Stomach smooth muscle (tissue), 2 donors: ENCODE measurements around the gene CRACR2B.

ENCODE experiments used
- H3K27ac ChIP-seq: one replicate; pipeline ENCODE4 v1.7.0; 2013; ENCODE audit warnings: mild to moderate bottlenecking, low read length, inconsistent platforms
- H3K27me3 ChIP-seq, 2 donors: one replicate each; pipeline ENCODE4 v1.7.0; 2013; ENCODE audit warnings: low read length in 2 of 2; ENCODE audit not compliant: insufficient read depth in 2 of 2, control insufficient read depth in 1 of 2
- H3K36me3 ChIP-seq, 2 donors: one replicate each; pipeline ENCODE4 v1.7.0; 2013; ENCODE audit warnings: low read length in 2 of 2; ENCODE audit not compliant: control insufficient read depth in 2 of 2, insufficient read depth in 2 of 2
- H3K4me1 ChIP-seq: one replicate; pipeline ENCODE4 v1.7.0; 2013; ENCODE audit warnings: low read length; ENCODE audit not compliant: control insufficient read depth, insufficient read depth
- H3K4me3 ChIP-seq, 2 donors: one replicate each; pipeline ENCODE4 v1.7.0; 2013; ENCODE audit warnings: low read length in 2 of 2
- H3K9ac ChIP-seq, 2 donors: one replicate each; pipeline ENCODE4 v1.7.0; 2013; ENCODE audit warnings: low read length in 2 of 2, mild to moderate bottlenecking in 1 of 2
- H3K9me3 ChIP-seq, 2 donors: one replicate each; pipeline ENCODE4 v1.7.0; 2013; ENCODE audit warnings: low read length in 2 of 2; ENCODE audit not compliant: control insufficient read depth in 2 of 2
- donor health status: healthy.
- donor health status: Pancreatic carcinoma.

CRACR2B gene

GRCh38 chr11:849104-849824 lies 21.5 kb downstream of the CRACR2B start:
- Histone ChIP-seq H3K4me1 (peaks cover 55% of the 10 kb centered on the region), H3K9me3 (no peaks in the 10 kb centered on the region), H3K4me3 (peak overlapping the region in 1 of 2 donors; percentile 58), H3K27ac (no peak overlapping the region), H3K36me3 (no peaks in the 10 kb centered on the region), H3K9ac (no peak overlapping the region), H3K27me3 (peaks cover 5 to 22% of the 10 kb centered on the region in 2 donors)

- H3K4me1 ChIP-seq, result peaks cover 47% of the 10 kb centered on the region
- H3K4me3 ChIP-seq, result peak overlapping the region; percentile 19 to 61
These were observed 22.4 kb downstream of the CRACR2B start for GRCh38 chr11:849951-850774.

DNA sequence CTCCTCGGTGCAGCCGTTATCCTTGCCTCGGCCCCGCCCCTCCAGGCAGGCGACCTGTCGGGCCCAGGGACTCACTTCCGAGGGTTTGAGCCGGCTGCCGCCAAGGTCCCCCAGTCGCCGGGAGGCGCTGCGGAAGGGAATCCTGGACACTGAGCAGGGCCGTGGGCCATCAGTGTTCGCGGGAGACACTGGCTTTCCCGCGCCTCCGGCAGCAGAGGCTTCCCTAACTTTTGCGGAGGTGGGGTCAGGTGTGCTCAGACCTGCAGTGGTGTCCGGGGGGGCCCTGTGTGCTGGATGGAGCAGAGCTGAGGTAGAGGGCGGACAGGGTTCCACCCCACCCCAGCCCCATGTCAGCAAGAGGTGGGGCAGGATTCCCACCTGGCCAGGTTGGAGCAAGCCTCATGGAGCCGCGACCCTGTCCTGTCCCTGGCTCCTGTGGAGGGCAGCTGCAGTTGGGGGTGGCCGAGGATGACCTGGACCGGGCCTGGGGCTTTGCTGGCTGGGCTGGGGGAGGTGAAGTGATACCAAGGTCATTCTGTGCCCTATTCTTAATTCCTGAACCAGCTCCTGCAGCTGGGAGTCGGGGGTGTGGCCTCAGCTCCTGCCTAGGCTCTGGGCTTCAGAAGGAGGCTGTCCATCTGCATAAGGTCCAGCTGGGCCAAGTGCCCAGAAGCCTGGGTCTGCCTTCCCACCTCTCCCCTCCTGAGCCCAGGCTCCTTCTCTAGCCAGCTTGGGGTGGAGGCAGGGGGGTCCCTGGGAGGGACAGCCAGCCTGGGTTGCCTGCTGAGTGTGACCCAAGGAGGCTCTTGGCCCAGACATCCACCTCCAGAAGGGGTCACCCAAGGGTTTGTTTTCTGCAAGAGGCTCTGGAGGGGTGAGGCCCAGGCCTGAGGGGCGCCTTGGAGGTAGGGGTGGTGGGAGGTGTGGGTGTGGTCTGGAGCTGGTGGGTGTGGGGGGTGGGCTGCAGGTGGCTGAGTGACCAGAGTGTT lies 23.4 kb downstream of the CRACR2B start:
- H3K4me1 ChIP-seq, result peaks cover 38% of the 10 kb centered on the region
- H3K27ac ChIP-seq, result no peak overlapping the region
- no peaks in the 10 kb centered on the region for H3K9me3 ChIP-seq
- peaks cover 5 to 22% of the 10 kb centered on the region in 2 donors for H3K27me3 ChIP-seq
- no peaks in the 10 kb centered on the region for H3K36me3 ChIP-seq
- peak overlapping the region in 1 of 2 donors; percentile 61 for H3K4me3 ChIP-seq
- H3K9ac ChIP-seq, result no peak overlapping the region

More at GRCh38 chr11:849951-850774, 22.4 kb downstream of the CRACR2B start:
- Histone ChIP-seq H3K36me3 (no peaks in the 10 kb centered on the region), H3K9me3 (no peaks in the 10 kb centered on the region), H3K27me3 (peaks cover 5 to 22% of the 10 kb centered on the region in 2 donors), H3K27ac (no peak overlapping the region), H3K9ac (no peak overlapping the region)

- H3K4me3 ChIP-seq, result no peak overlapping the region
- peaks cover 32% of the 10 kb centered on the region for H3K4me1 ChIP-seq
- no peak overlapping the region for H3K27ac ChIP-seq
- H3K9ac ChIP-seq, result no peak overlapping the region
- no peaks in the 10 kb centered on the region for H3K36me3 ChIP-seq
- H3K27me3 ChIP-seq, result peaks cover 5 to 20% of the 10 kb centered on the region in 2 donors
- no peaks in the 10 kb centered on the region for H3K9me3 ChIP-seq
These were observed 25.0 kb downstream of the CRACR2B start for GRCh38 chr11:852762-853161.

GRCh38 chr11:853682-854448 lies 26.1 kb downstream of the CRACR2B start:
- Histone ChIP-seq H3K27ac (no peak overlapping the region), H3K36me3 (no peaks in the 10 kb centered on the region), H3K4me3 (no peak overlapping the region), H3K9ac (no peak overlapping the region), H3K27me3 (peaks cover 0 to 11% of the 10 kb centered on the region in 2 donors), H3K9me3 (no peaks in the 10 kb centered on the region), H3K4me1 (peaks cover 24% of the 10 kb centered on the region)

DNA sequence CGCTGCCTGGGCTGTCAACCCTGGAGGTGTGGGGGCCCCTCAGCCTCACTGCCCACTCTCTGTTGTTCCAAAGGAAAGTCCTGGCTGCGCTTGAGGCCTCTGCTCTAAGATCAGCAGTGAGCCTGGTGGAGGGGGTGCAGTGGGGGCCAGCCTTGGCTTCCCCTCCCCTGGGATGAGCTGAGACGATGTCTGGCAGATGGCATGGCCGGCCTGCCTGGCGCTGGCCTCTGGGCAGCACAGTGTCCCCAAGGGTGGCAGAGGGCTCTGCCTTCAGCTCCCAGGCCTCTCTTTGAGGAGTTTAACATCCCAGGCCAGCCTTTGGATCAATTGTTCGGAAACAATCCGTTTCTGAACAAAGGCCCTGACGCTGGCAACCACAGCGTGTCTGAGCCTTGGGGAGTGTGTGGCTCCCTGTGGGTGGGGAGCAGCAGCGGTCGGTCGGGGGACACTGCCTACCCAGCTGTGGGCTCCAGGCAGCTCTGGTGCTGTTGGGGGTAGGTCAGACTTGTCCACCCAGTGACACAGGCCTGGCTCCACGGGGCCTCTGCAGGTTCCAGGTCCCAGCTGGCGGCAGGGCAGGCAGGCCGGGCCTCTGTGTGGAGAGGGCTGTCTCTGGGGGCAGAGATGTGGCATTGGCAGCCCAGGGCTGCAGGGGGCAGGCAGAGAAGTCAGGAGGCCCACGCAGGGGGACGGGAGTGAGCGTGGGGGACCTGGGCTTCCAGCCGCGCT lies 27.0 kb downstream of the CRACR2B start:
- Histone ChIP-seq H3K27ac (no peak overlapping the region), H3K36me3 (no peaks in the 10 kb centered on the region), H3K4me1 (peaks cover 28% of the 10 kb centered on the region), H3K4me3 (no peak overlapping the region), H3K27me3 (peaks cover 0 to 5% of the 10 kb centered on the region in 2 donors), H3K9me3 (no peaks in the 10 kb centered on the region), H3K9ac (no peak overlapping the region)

DNA sequence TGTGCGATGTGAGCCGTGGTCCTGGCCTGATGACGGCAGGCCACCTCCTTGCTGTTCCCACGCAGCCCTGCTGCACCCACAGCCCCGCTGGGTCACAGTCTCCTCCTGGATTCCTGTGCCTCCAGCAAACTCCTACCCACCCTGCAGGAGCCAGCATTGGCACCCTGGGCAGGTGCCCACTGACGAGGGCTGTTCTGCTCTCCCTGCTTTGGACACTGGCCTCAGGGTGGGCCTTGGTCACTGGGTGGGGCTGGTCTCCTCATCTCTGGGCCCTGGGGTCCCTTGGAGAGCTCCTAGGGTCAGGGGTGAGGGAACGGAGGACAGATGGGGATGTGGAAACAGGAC lies 27.6 kb downstream of the CRACR2B start:
- Histone ChIP-seq H3K9ac (no peak overlapping the region), H3K27ac (no peak overlapping the region), H3K27me3 (peaks cover 0 to 1% of the 10 kb centered on the region in 2 donors), H3K4me3 (no peak overlapping the region), H3K36me3 (no peaks in the 10 kb centered on the region), H3K9me3 (no peaks in the 10 kb centered on the region), H3K4me1 (peaks cover 29% of the 10 kb centered on the region)

- Histone ChIP-seq H3K4me1 (peaks cover 30% of the 10 kb centered on the region), H3K9me3 (no peaks in the 10 kb centered on the region), H3K9ac (no peak overlapping the region), H3K27ac (no peak overlapping the region), H3K27me3 (no peaks in the 10 kb centered on the region), H3K4me3 (no peak overlapping the region), H3K36me3 (no peaks in the 10 kb centered on the region)
These were observed 28.1 kb downstream of the CRACR2B start for GRCh38 chr11:855796-856195.

- H3K9ac ChIP-seq, result no peak overlapping the region
- H3K9me3 ChIP-seq, result no peaks in the 10 kb centered on the region
- no peak overlapping the region for H3K27ac ChIP-seq
- H3K4me3 ChIP-seq, result no peak overlapping the region
- peaks cover 26% of the 10 kb centered on the region for H3K4me1 ChIP-seq
- H3K27me3 ChIP-seq, result no peaks in the 10 kb centered on the region
- H3K36me3 ChIP-seq, result no peaks in the 10 kb centered on the region
These were observed 28.7 kb downstream of the CRACR2B start for GRCh38 chr11:856397-856796.
